RWPE1 (cell line): ENCODE results near the gene MERTK.

Source experiments
- CTCF ChIA-PET: fragments of 350-600 bp; sonication (Branson Sonifier 250); formaldehyde crosslinking; extraction: SDS; loops from one replicate; lab custom pipeline; 2021; lab: Yijun Ruan, JAX
- POLR2A ChIA-PET: fragments of 400-600 bp; formaldehyde crosslinking; extraction: SDS; loops from one replicate; lab custom pipeline; 2020; ENCODE audit warnings: antibody characterized with exemption; ENCODE audit not compliant: low non-redundant PET; lab: Yijun Ruan, JAX
- DNase-seq: peaks from one replicate; pipeline ENCODE4 v3.0.0; 2012; ENCODE audit warnings: low spot score
- H3K27ac ChIP-seq: fragments of 450-650 bp; 2 replicates; pipeline ENCODE4 v1.5.1; 2017
- TF ChIP-seq, protein P1 (sequence below): fragments of 450-650 bp; conservative IDR thresholded peaks from 2 replicates; pipeline ENCODE4 v1.5.1; 2017; ENCODE audit warnings: low read depth, mild to moderate bottlenecking

Gene MERTK

DNA sequence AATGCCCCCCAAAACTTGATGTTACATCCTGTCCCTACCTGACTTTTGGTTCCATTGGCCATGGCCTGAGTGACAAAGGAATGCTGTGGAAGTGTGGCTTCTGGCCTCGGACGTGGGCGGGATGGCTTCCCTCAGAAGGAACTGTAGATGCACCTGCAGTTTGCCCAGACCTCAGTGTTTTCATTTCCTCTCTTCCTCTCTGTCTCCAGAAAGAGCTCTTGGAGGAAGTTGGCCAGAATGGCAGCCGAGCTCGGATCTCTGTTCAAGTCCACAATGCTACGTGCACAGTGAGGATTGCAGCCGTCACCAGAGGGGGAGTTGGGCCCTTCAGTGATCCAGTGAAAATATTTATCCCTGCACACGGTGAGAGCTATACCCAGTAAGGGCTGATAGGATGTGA is 95.6 kb downstream of the MERTK start:
- H3K27ac ChIP-seq, result no peak overlapping the region
- POLR2A ChIA-PET, result no interaction called here
- CTCF ChIA-PET, result interaction anchor here (0.6 kb wide), 1 partner anchor 26 kb away, joined by 5 read pairs; no protein-coding TSS in a partner anchor
- no peak for DNase-seq
- TF ChIP-seq, protein P1, sequence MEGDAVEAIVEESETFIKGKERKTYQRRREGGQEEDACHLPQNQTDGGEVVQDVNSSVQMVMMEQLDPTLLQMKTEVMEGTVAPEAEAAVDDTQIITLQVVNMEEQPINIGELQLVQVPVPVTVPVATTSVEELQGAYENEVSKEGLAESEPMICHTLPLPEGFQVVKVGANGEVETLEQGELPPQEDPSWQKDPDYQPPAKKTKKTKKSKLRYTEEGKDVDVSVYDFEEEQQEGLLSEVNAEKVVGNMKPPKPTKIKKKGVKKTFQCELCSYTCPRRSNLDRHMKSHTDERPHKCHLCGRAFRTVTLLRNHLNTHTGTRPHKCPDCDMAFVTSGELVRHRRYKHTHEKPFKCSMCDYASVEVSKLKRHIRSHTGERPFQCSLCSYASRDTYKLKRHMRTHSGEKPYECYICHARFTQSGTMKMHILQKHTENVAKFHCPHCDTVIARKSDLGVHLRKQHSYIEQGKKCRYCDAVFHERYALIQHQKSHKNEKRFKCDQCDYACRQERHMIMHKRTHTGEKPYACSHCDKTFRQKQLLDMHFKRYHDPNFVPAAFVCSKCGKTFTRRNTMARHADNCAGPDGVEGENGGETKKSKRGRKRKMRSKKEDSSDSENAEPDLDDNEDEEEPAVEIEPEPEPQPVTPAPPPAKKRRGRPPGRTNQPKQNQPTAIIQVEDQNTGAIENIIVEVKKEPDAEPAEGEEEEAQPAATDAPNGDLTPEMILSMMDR, result no peak

DNA sequence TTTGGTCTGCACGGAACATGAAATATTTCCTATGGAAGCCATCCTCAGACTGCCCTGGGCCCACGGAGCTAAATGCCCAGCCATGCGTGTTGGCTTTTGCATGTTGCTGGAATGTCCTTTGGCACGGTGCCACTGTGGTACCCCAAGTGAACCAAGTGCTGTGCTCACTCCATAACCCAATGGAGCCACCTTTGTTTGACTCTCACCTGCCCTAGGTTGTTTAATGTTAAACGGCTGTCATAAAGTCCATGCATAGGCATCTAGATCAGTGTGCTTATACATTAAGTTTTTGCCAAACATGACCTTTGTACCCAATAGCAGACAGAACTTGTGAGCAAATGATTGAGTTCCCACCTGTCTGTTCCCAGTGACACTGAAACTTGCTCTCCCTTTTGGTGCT is 96.7 kb downstream of the MERTK start:
- no peak for DNase-seq
- CTCF ChIA-PET, result no interaction called here
- POLR2A ChIA-PET, result no interaction called here
- TF ChIP-seq, protein P1, result no peak
- H3K27ac ChIP-seq, result no peak overlapping the region

DNA sequence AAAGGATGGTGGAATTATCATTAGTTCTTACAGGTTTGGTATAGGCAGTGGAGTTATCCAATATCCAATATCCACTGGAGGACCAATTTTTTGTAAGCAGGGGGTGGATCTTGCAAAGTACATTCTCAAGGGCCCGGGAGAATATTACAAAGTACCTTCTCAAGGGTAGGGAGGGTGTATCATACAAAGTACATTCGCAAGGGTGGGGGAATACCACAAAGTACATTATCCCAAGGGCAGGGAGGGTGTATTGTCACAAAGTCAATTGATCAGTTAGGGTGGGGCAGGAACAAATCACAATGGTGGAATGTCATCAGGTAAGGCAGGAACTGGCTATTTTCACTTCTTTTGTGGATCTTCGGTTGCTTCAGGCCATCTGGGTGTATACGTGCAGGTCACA is 101.4 kb downstream of the MERTK start:
- ChIA-PET CTCF (no interaction called here), POLR2A (no interaction called here)
- TF ChIP-seq, protein P1, result no peak
- no peak for DNase-seq
- no peak overlapping the region for H3K27ac ChIP-seq

DNA sequence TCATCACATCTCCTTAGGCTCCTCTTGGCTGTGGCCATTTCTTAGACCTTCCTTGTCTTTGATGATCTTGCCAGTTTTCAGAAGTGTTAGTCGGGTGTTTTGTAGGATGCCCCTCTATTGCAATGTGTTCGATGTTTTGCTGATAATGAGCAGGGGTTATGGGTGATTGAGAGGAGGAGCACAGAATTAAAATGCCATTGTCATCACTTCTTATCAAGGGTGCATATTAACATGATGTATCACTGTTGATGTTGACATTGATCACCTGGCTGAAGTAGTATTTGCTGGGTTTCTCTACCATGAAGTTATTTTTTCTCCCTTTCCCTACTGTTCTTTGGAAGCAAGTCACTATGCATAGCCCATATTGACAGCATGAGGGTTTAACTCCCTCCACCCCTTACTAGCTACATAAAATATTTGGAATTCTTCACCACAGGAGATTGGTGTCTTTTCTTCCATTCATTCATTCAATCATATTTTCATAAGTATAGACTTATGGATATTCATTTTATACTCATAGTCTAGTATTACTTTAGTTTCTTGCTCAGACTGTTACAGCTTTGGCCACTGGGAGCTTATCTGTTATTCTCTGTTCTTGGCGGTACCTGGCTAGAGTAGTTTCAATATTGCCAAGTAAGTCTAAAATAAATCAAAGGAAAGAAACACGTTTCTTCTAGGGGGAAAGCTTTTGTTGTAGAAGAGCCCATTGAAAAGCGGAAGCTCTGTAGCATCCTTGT is 102.2 kb downstream of the MERTK start:
- no peak for DNase-seq
- TF ChIP-seq, protein P1, result no peak
- H3K27ac ChIP-seq, result no peak overlapping the region
- POLR2A ChIA-PET, result no interaction called here
- CTCF ChIA-PET, result interaction anchor here (0.8 kb wide), 1 partner anchor 1328 kb away, joined by 3 read pairs; no protein-coding TSS in a partner anchor

DNA sequence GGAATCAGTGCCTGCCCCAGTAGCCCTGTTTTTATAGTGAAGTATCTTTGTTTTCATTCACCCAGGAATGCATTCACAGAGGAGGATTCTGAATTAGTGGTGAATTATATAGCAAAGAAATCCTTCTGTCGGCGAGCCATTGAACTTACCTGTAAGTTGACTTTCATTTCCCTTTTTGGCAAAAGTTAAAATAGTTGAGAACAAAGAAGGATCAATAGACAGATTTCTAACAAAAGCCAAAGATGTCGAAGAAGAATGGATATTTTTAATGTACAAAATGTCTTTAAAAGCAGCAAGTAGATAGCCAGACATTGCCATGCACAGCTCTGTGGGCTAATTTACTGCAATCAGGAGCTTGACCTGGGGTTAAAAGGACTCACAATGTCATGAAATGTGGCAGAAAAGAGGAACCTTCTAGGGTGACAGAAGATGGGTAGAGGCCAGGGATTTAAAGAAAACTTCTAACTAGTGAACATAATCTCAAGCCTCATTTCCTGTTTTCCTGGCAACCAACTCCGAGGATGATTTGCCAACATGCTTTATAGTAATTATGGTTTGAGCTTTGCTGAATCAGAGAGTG is 102.8 kb downstream of the MERTK start:
- ChIA-PET CTCF (interaction anchor here (0.6 to 0.8 kb wide), 2 partner anchors 113 to 1328 kb away, joined by 3 to 6 read pairs; no protein-coding TSS in a partner anchor), POLR2A (no interaction called here)
- no peak overlapping the region for H3K27ac ChIP-seq
- TF ChIP-seq, protein P1, result no peak
- no peak for DNase-seq

DNA sequence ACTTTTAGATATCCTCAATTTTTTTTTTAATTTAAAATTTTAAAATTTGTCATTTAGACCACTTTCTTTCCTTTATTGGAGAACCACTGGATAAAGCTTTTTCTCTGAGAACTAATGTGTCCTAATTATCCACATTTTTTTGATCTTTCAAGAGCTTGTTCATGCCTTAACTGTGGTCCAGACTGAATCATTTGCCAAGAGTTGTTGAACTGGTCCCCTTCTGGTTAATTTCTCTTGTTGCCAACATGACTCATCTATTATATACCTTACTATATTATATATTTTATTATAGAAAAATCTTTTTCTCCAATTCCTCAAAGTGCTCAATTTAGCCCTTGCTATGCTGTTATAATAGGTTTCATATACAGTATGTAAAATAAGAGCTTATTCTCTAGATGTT is 103.5 kb downstream of the MERTK start:
- POLR2A ChIA-PET, result no interaction called here

More for the DNA sequence above, 103.5 kb downstream of the MERTK start:
- TF ChIP-seq, protein P1, result no peak
- CTCF ChIA-PET, result interaction anchor here (0.6 kb wide), 1 partner anchor 114 kb away, joined by 6 read pairs; no protein-coding TSS in a partner anchor
- H3K27ac ChIP-seq, result no peak overlapping the region
- DNase-seq, result peak; percentile 26
